Germinal center (tissue), 1 donor: ENCODE results near the gene JAKMIP1.

Experiments used
- DNase-seq: peaks from one replicate; pipeline ENCODE4 v3.0.0; 2012; ENCODE audit warnings: mixed read lengths, low spot score

JAKMIP1 gene

GRCh38 chr4:5992171-5992827 is 208.1 kb downstream of the JAKMIP1 start:
- DNase-seq, result no peak

DNA sequence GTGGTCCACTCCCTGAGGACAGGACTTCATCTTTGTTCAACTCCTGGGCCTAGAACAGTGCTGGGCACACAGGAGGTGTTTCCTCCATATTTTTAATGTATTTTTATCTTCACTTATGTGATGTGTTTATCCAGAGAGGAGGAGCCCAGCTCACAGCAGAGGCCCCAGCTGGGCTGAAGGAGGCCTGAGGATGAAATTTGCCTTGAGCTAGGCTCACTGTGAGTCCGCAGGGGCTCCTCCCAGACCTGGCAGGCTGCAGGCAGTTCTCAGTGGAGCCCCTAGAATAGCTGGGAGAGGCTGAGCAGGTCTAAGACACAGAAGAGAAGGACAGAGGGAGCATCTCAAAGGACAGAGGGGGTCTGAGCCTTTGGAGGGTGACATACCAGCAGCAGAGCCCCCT is 208.9 kb downstream of the JAKMIP1 start:
- DNase-seq, result no peak

DNA sequence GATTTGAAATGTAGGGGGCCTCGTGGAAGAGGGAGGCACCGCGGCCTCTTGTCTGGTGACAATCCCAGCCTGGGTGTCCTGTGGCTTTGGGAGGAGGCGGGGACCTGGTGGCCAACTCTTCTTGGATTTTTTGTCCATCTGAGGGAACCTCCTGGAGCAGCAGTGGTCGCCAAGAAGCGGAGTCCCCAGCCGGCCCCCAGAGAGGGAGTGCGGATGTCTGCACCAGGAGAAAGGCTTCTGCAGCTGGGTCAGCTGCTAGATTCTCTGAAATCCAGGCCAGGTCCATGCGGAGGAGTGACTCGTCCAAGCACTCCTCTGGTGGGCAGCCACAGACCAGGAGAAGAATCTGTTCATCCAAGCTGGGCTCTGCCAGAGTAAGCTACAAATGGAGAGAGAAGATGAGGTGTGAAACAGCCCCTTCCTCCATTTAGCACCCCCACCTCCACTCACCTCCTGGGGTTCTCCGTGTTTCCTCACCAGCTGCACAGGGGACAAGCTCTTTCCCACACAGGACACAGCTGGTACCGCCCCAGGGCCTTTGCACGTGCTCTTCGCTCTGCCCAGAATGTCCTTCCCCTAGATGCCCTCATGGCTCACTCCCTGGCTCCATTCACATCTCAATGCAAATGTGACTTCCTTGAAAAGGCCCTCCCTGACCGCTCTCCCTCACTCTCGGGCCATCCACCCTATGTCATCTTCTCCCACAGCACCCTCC is 209.7 kb downstream of the JAKMIP1 start:
- DNase-seq, result no peak

GRCh38 chr4:5989236-5990225 is 210.8 kb downstream of the JAKMIP1 start:
- DNase-seq, result no peak

- no peak for DNase-seq
These were observed 212.1 kb downstream of the JAKMIP1 start for GRCh38 chr4:5988086-5988845.

DNA sequence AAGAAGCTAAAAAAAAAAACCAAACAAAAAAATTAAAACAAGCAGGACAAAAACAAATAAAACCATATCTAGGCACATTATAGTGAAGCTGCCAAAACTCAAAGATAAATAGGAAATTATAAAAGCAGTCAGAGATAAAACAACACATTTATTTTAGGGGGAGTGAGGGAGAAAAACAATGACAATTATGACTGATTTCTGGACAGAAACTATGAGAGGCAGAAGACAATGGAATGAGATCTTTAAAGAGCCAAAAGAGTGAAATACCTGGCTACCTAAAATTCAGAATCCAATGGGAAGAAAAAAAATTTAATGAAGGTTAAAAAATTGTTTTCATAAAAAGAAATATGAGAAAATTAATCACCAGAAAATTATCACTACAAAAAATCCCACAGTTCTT is 215.5 kb downstream of the JAKMIP1 start:
- no peak for DNase-seq

DNA sequence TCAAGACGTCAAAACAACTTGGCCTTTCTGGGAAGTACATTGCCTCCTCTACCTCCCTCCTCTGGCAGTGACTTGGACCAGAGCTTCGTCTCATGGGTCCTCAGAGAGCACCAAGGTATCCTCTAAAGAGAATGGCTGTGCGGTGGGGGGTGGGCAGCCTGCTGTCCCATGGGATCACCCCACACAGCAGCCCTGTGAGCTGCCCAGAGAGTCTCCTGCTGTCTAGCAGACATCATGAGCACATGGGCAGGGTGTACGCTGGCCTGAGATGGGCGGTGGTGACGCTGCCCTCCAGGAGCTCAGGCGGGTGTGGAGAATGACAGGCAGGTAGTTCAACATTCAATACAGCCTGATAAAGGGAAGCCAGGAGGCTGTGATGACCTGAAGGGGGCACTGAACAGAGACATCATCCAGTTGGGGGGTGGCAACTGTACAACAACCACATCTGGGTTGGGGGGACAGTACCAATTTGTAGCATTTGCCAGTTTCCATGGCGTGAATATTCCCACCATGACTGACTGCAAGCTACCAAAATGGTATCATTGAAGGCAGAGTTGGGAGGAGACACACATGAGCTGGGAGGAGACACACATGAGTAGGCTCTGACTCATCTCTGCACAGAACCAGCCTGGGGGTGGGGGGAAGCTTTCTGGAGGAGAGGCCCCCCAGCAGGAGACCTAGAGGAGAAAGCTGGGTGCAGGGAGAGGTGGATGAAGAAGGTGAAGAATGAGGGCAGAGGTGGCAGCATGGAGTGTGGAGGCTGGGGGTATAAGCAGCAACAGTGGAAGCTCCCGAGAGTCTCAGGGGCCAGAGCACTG is 218.0 kb downstream of the JAKMIP1 start:
- DNase-seq, result no peak

DNA sequence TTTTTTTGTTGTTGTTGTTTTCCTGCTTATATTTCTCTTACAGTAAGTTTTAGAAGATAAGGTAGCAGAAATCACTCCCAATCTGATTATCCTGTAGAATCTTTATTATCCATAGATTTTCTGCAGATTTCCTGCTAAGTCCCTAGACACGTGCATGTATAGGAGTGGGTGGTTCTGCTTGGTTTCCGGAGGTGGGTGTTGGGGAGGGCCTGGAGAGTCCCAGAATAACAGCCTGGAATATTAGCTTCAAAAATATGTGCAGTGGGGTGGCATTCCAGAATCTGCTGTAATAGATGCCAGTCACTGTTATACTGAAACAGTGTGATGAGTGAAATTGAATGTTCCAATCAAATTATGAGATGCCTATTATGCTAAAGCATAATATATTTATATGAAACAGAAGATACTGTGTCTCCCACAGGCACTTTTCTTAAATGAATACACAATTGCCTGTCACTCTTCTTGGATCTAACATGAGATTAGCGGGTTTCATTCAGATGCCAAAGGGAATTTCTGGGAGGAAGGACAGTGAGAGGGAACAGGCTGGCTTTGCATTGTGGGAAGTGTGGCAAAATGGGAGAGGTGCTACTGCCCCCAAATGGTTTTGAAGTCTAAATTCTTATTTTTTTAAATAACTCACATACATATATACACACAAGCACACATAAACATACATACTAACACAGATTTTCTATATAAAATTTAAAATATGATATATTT is 219.8 kb downstream of the JAKMIP1 start:
- no peak for DNase-seq

DNA sequence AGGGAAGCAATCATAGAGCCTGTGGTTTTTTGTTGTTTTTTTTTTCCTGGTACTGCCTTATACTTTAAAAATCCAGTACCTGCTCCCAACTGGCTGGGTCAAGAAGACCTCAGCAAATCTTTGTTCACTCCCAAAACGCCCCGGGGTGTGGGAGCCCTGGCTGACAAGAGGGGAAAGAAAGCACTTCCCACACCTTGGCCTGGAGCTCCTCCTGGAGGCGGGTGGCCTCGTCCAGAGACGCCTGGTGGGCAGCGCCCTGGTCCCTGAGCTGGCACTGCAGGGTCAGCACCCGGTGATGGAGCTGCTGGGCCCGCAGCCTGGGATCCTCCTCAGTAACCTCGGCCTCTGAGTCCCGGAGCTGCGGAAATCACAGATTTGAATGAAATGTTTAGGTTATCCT is 220.4 kb downstream of the JAKMIP1 start:
- no peak for DNase-seq

DNA sequence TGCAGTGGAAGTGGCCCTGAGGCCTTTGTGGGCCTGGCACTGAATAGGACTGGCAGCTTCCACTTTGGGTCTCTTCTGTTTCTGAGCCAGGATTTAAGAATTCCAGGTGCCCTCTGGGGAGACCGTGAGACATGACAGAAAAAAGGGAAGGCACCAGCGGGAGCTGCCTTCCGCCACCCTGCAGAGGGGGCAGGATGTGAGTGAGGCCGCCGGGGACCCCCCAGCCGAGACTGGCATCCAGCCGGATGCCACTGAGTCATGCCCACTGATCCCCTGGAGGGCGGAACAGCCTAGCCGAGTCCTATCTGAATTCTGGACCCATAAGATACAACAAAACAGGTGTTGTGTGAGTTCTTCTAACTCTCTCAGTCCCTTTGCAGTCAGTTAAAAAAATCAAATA is 223.4 kb downstream of the JAKMIP1 start:
- DNase-seq, result no peak

DNA sequence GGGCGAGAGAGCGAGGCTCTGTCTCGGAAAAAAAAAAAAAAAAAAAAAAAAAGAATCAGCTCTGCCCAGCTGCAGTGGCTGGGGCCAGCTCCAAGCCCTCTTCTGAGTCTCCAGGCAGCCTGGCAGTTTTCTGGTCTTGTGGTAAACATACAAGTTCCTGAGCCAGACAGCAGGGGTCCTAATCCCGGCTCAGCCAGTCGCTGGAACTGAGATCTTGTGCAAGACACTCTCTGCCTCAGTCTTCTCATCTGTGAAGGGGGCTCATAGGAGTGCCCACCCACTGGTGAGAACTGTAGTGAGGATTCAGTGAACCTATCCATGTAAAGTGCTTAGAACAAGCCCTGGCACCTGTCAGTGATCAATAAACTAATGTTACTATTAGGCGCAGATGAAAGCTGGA is 223.9 kb downstream of the JAKMIP1 start:
- no peak for DNase-seq
